GM12875 (cell line): ENCODE measurements around the gene PHF14.

ENCODE experiments used
- H3K4me3 ChIP-seq: one replicate; pipeline ENCODE4 v1.5.1; 2011; ENCODE audit warnings: low read depth, low read length, control low read depth
- TF ChIP-seq, protein P1 (sequence below): IDR thresholded peaks from 2 replicates; pipeline ENCODE4 v1.5.1; 2011; ENCODE audit warnings: low read depth, mild to moderate bottlenecking, control low read depth, inconsistent platforms, low read length, moderate library complexity, borderline replicate concordance; ENCODE audit not compliant: insufficient read depth

The PHF14 gene

DNA sequence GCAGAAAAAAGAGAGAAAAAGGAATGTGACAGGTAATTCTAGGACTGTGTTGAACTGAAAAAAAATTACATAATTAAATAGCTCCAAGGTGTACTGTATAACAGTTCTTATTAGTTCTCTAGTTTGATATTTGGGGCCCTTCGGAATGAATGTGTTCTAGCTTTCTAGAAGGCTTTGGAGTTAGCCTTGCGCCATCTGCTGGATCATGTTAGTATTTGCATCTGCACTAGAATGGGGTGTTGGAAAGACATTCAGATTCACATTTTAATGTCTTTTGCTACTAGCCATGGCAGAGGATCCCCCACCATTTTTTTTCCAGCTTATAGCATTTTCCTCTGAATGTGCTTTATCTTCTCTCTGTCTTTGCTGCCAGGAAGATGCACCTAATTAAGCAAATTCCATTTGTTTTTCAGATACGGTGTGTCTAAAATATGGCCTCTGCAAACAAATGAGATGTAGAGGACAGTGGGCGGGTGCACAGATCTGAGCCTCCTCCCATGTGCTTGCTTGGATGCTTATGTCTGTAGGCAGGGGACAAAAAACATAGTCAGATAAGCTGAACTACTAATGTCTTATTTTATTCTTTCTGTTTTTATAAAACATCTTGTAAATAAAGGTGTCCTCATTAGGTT is 238.5 kb downstream of the PHF14 start:
- TF ChIP-seq, protein P1, sequence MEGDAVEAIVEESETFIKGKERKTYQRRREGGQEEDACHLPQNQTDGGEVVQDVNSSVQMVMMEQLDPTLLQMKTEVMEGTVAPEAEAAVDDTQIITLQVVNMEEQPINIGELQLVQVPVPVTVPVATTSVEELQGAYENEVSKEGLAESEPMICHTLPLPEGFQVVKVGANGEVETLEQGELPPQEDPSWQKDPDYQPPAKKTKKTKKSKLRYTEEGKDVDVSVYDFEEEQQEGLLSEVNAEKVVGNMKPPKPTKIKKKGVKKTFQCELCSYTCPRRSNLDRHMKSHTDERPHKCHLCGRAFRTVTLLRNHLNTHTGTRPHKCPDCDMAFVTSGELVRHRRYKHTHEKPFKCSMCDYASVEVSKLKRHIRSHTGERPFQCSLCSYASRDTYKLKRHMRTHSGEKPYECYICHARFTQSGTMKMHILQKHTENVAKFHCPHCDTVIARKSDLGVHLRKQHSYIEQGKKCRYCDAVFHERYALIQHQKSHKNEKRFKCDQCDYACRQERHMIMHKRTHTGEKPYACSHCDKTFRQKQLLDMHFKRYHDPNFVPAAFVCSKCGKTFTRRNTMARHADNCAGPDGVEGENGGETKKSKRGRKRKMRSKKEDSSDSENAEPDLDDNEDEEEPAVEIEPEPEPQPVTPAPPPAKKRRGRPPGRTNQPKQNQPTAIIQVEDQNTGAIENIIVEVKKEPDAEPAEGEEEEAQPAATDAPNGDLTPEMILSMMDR = peak; percentile 72
- H3K4me3 ChIP-seq = no peak overlapping the region

DNA sequence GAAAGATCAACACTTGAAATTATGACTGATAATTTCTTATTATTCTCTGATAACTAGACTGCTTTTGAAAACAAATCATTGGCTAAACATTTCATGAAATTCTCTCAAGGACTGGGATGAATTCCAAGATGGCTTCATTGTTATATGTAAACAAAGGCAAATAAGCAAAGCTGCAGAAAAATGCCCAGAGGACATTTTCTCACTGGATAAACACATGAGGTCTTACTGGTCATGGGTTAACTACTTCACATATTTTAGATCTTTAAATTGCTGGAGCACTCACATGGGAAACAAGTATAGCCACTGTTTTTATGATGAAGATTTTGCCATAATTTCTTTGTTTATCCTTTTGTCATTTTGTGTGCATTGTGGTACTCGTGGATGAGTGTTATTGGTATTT is 239.1 kb downstream of the PHF14 start:
- H3K4me3 ChIP-seq = no peak overlapping the region
- TF ChIP-seq, protein P1 = no peak

- TF ChIP-seq, protein P1 = no peak
Measured at GRCh38 chr7:11213266-11213665, 239.6 kb downstream of the PHF14 start.

GRCh38 chr7:11216276-11216675 is 242.6 kb downstream of the PHF14 start:
- no peak overlapping the region for H3K4me3 ChIP-seq
- TF ChIP-seq, protein P1 = no peak

More at GRCh38 chr7:11213266-11213665, 239.6 kb downstream of the PHF14 start:
- no peak overlapping the region for H3K4me3 ChIP-seq

GRCh38 chr7:11217848-11218565 is 244.3 kb downstream of the PHF14 start:
- TF ChIP-seq, protein P1 = no peak
- H3K4me3 ChIP-seq = no peak overlapping the region
